ENCODE results near the gene ARFRP1. TPM values are rescaled to one million over a fixed set of nuclear protein-coding genes. Genes with fewer than 3 reads are reported as not detected.

Gene ARFRP1
- total and polyA plus RNA-seq, 2 of the 13 experiments (the other 11 are each of a cell fraction or from before 2014, with no cell fraction given), result 32.0 to 51.1 TPM

GRCh38 chr20:63709149-63709527 is 1.4 kb upstream of the ARFRP1 start (continued):
- TF ChIP-seq ZFY (CRISPR knock-in tag; IDR thresholded peaks at IDR 0.05) (no peak), ATM (IDR thresholded peaks at IDR 0.05; ENCODE audit: borderline replicate concordance) (no peak), MAZ (IDR thresholded peaks at IDR 0.05; ENCODE audit: borderline replicate concordance, low read depth, low read length) (no peak), MAZ (CRISPR knock-in tag; IDR thresholded peaks at IDR 0.05; ENCODE audit: low read depth) (no peak), ZNF629 (CRISPR knock-in tag; conservative IDR thresholded peaks at IDR 0.05) (0 out of 2 replicates have a peak, but pooled peaks have one; percentile 0), RCOR2 (CRISPR knock-in tag; IDR thresholded peaks at IDR 0.05) (no peak), CHCHD3 (CRISPR knock-in tag; IDR thresholded peaks at IDR 0.05) (no peak), ATF1 (CRISPR knock-in tag; IDR thresholded peaks at IDR 0.05) (no peak), ZNF563 (CRISPR knock-in tag; IDR thresholded peaks at IDR 0.05) (0 out of 2 replicates have a peak, but pooled peaks have one; percentile 18), ZNF678 (CRISPR knock-in tag; IDR thresholded peaks at IDR 0.05) (no peak), HIVEP1 (CRISPR knock-in tag; IDR thresholded peaks at IDR 0.05) (0 out of 2 replicates have a peak, but pooled peaks have one; percentile 6), ZNF775 (CRISPR knock-in tag; IDR thresholded peaks at IDR 0.05; ENCODE audit: borderline replicate concordance) (no peak), CAMTA2 (CRISPR knock-in tag; IDR thresholded peaks at IDR 0.05; ENCODE audit: borderline replicate concordance) (no peak), ZNF292 (CRISPR knock-in tag; IDR thresholded peaks at IDR 0.05; ENCODE audit: borderline replicate concordance, low read depth) (no peak), MAFK (conservative IDR thresholded peaks at IDR 0.05 in 1 of 2, IDR thresholded peaks at IDR 0.05 in 1 of 2; ENCODE audit: low read length in 2 of 2) (no peak), ZNF616 (CRISPR knock-in tag; IDR thresholded peaks at IDR 0.05; ENCODE audit: low read depth) (no peak), NCOA1 (CRISPR knock-in tag; IDR thresholded peaks at IDR 0.05) (no peak)
- TF ChIP-seq, protein P1, sequence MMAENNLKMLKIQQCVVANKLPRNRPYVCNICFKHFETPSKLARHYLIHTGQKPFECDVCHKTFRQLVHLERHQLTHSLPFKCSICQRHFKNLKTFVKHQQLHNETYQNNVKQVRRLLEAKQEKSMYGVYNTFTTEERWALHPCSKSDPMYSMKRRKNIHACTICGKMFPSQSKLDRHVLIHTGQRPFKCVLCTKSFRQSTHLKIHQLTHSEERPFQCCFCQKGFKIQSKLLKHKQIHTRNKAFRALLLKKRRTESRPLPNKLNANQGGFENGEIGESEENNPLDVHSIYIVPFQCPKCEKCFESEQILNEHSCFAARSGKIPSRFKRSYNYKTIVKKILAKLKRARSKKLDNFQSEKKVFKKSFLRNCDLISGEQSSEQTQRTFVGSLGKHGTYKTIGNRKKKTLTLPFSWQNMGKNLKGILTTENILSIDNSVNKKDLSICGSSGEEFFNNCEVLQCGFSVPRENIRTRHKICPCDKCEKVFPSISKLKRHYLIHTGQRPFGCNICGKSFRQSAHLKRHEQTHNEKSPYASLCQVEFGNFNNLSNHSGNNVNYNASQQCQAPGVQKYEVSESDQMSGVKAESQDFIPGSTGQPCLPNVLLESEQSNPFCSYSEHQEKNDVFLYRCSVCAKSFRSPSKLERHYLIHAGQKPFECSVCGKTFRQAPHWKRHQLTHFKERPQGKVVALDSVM (CRISPR knock-in tag; IDR thresholded peaks at IDR 0.05), result 0 out of 2 replicates have a peak, but pooled peaks have one; percentile 47
